ENCODE measurements around the gene PTK7. TPM values are rescaled to one million over a fixed set of nuclear protein-coding genes. Genes with fewer than 3 reads are reported as not detected.

The PTK7 gene
- total RNA-seq, 1 experiment from 2014 or later = 105 TPM

DNA sequence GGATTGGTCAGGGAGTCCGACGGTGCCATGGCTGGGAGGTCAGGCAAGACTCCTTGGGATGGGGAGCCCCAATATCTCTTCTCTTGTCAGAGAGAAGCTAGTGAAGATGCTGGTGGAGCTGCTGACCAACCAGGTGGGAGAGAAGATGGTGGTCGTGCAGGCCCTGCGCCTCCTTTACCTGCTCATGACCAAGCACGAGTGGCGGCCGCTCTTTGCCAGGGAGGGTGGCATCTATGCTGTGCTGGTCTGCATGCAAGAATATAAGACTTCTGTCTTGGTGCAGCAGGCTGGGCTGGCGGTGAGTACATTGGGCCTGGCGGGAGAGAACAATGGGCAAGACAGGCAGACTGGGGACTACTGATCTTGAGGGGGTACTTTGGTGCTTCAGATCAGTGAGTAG, 116.8 kb downstream of the PTK7 start:
- Histone ChIP-seq H3K4me3 (replicated peaks in 1 of 2; ENCODE audit: low read depth in 1 of 2, low read length in 2 of 2) (no peak overlapping the region), H3K27me3 (ENCODE audit: insufficient read depth, low read length) (no peaks in the 10 kb centered on the region), H2AFZ (ENCODE audit: low read depth, low read length, poor library complexity, severe bottlenecking) (no peak overlapping the region), H3K9ac (ENCODE audit: low read length) (no peak overlapping the region), H3K4me1 (ENCODE audit: control insufficient read depth in 1 of 2, insufficient read depth in 2 of 2, low read length in 2 of 2) (no peaks in the 10 kb centered on the region), H3K36me3 (ENCODE audit: control insufficient read depth in 1 of 2, insufficient read depth in 2 of 2, low read length in 2 of 2) (peaks cover 0 to 7% of the 10 kb centered on the region in 2 experiments; a peak in 2 of 4 replicates), H3K9me2 (ENCODE audit: insufficient read depth) (no peaks in the 10 kb centered on the region), H4K20me1 (ENCODE audit: insufficient read depth) (no peaks in the 10 kb centered on the region), H3K27ac (ENCODE audit: low read depth, low read length) (no peak overlapping the region), H3K9me3 (ENCODE audit: control insufficient read depth in 1 of 2, insufficient read depth in 1 of 2, low read depth in 1 of 2, low read length in 2 of 2) (no peaks in the 10 kb centered on the region), H3K4me2 (ENCODE audit: low read length) (no peak overlapping the region), H3K79me2 (ENCODE audit: insufficient read depth, low read length) (no peaks in the 10 kb centered on the region)
- ChIA-PET POLR2A (no interaction called here), CTCF (no interaction called here), RAD21 (ENCODE audit: low non-redundant PET in 1 of 2, low total read pairs in 2 of 2, uncharacterized antibody in 2 of 2, unreplicated experiment in 2 of 2) (no interaction called here)
- ATAC-seq (no peak), DNase-seq (ENCODE audit: low read depth, low spot score) (no peak)
- TF ChIP-seq POLR2AphosphoS5 (IDR thresholded peaks at IDR 0.05; ENCODE audit: low read depth, low read length) (no peak), YY1 (IDR thresholded peaks at IDR 0.05; ENCODE audit: extremely low read depth, insufficient replicate concordance, low read depth, low read length) (no peak), SIN3A (IDR thresholded peaks at IDR 0.05; ENCODE audit: low read depth) (no peak), EZH2phosphoT487 (IDR thresholded peaks at IDR 0.05; ENCODE audit: borderline replicate concordance) (no peak), CEBPB (IDR thresholded peaks at IDR 0.05; ENCODE audit: low read depth) (no peak), ELF1 (IDR thresholded peaks at IDR 0.05; ENCODE audit: borderline replicate concordance, low read depth) (no peak), JUND (IDR thresholded peaks at IDR 0.05) (no peak), ZNF274 (IDR thresholded peaks at IDR 0.05; ENCODE audit: low read depth, low read length) (no peak), FOSL1 (IDR thresholded peaks at IDR 0.05; ENCODE audit: low read depth) (no peak)
- TF ChIP-seq, protein P1, sequence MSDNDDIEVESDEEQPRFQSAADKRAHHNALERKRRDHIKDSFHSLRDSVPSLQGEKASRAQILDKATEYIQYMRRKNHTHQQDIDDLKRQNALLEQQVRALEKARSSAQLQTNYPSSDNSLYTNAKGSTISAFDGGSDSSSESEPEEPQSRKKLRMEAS (IDR thresholded peaks at IDR 0.05) = no peak
- TF ChIP-seq, protein P2, sequence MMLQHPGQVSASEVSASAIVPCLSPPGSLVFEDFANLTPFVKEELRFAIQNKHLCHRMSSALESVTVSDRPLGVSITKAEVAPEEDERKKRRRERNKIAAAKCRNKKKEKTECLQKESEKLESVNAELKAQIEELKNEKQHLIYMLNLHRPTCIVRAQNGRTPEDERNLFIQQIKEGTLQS (IDR thresholded peaks at IDR 0.05) = no peak
- TF ChIP-seq, protein P3, sequence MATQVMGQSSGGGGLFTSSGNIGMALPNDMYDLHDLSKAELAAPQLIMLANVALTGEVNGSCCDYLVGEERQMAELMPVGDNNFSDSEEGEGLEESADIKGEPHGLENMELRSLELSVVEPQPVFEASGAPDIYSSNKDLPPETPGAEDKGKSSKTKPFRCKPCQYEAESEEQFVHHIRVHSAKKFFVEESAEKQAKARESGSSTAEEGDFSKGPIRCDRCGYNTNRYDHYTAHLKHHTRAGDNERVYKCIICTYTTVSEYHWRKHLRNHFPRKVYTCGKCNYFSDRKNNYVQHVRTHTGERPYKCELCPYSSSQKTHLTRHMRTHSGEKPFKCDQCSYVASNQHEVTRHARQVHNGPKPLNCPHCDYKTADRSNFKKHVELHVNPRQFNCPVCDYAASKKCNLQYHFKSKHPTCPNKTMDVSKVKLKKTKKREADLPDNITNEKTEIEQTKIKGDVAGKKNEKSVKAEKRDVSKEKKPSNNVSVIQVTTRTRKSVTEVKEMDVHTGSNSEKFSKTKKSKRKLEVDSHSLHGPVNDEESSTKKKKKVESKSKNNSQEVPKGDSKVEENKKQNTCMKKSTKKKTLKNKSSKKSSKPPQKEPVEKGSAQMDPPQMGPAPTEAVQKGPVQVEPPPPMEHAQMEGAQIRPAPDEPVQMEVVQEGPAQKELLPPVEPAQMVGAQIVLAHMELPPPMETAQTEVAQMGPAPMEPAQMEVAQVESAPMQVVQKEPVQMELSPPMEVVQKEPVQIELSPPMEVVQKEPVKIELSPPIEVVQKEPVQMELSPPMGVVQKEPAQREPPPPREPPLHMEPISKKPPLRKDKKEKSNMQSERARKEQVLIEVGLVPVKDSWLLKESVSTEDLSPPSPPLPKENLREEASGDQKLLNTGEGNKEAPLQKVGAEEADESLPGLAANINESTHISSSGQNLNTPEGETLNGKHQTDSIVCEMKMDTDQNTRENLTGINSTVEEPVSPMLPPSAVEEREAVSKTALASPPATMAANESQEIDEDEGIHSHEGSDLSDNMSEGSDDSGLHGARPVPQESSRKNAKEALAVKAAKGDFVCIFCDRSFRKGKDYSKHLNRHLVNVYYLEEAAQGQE (IDR thresholded peaks at IDR 0.05; ENCODE audit: low read depth) = no peak
- TF ChIP-seq, protein P4, sequence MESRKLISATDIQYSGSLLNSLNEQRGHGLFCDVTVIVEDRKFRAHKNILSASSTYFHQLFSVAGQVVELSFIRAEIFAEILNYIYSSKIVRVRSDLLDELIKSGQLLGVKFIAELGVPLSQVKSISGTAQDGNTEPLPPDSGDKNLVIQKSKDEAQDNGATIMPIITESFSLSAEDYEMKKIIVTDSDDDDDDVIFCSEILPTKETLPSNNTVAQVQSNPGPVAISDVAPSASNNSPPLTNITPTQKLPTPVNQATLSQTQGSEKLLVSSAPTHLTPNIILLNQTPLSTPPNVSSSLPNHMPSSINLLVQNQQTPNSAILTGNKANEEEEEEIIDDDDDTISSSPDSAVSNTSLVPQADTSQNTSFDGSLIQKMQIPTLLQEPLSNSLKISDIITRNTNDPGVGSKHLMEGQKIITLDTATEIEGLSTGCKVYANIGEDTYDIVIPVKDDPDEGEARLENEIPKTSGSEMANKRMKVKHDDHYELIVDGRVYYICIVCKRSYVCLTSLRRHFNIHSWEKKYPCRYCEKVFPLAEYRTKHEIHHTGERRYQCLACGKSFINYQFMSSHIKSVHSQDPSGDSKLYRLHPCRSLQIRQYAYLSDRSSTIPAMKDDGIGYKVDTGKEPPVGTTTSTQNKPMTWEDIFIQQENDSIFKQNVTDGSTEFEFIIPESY (IDR thresholded peaks at IDR 0.05; ENCODE audit: extremely low read depth, insufficient replicate concordance, low read length) = no peak
- intact Hi-C loops (cut with micrococcal nuclease) = no loop called here
- no TSS peak for BruUV-seq (replicated peaks)
